NCI-H1092 treated with DMSO at 0.1 percent for 48 hours (cell line): Measurements from ENCODE around the gene BET1L.
"Not testable (repeated sequence)": the region's sequence is repeated elsewhere in the genome, so short reads cannot be mapped to it uniquely, and the experiment has no call there.

Experiments
- DNase-seq: peaks from one replicate; lab custom pipeline; 2025; lab: John Stamatoyannopoulos, UW

BET1L gene

DNA sequence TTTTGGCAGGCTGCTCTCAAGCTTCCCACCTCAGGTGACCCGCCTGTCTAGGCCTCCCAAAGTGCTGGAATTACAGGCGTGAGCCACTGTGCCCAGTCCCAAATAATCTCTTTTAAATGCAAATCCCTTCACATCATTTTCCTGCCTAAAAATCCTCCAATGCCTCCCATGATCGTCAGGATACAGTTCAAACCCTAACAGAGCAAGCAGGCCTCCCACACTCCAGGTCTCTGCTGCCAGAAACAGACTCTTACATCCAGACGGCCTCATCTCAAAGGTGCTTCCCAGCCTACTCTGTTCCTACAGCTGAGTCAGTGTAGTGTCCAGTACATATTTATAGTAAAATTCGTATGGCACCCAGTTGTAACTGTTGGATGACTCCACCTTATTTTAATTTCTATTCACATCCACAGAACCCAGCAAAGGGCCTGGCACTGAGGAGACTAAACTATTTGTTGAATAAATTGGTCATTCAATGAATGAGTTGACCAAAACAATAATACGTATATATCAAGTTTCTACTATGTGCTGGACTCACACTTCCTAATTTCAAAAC is 20.7 kb upstream of the BET1L start:
- DNase-seq: no peak

- DNase-seq: no peak
These were observed 18.7 kb upstream of the BET1L start for GRCh38 chr11:225734-226453.

GRCh38 chr11:224424-224823 is 17.2 kb upstream of the BET1L start:
- no peak for DNase-seq

DNA sequence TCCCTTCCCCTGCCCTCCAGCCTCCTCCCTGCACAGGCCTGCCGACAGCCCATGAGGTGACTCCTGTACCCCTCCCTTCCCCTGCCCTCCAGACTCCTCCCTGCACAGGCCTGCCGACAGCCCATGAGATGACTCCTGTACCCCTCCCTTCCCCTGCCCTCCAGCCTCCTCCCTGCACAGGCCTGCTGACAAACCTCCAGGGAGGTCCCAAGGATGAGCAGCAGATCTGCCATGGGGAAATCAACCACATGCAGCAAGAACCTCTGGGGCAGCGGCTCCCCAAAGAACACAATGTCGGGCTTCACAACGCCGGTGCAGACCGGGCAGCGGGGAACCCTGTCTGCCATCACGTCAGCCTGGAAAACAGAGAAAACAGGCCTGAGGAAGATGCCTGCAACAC is 16.7 kb upstream of the BET1L start:
- DNase-seq: no peak

GRCh38 chr11:223026-223789 is 16.0 kb upstream of the BET1L start:
- no peak for DNase-seq

GRCh38 chr11:221998-222789 is 15.0 kb upstream of the BET1L start:
- no peak for DNase-seq

GRCh38 chr11:221539-221938 is 14.3 kb upstream of the BET1L start:
- no peak for DNase-seq

GRCh38 chr11:220641-221215 is 13.5 kb upstream of the BET1L start:
- not testable (repeated sequence) for DNase-seq

- DNase-seq: no peak
These were observed 11.8 kb upstream of the BET1L start for GRCh38 chr11:218815-219593.

- no peak for DNase-seq
These were observed 10.5 kb upstream of the BET1L start for GRCh38 chr11:217704-218103.

DNA sequence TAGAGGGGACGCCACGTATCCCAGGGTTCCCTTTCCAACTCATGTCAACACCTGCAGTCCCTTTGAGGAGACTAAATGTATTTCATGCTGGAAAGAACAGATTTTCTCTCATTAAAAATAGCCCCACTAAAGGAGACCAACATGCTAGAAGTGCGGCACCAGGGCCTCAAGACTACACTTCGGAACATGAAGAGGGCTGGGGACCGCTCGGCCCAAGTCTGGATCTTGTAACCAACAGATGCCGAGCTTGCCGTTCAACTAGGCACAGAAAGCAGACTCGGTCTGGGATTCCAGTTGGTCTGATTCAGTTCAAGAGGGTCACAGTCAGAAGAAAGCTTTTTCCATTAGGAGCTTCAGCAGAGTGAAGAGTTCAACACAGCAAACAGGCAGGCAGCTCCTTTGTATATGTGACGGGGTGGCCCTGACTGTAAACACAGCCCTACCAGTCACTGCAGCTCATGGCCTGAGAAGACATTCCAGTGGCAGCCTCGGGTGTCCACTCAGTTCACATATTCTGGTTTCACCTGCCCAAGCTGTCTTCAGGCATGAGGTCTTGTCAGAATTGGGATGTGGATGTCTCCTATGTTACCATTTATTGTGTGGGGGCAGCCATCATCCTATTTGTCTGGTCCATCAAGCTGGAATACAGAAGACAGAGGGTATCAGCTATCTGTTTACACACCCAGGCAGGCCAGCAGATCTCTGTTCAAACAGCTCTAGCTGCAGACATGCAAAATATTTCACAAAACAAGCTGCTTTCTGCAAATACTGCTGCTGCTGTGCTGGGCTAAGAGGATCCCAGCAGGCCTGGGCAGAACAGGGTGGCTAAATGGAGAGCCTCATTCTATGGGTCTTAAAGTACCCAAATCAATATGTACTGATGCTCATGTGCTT is 9.1 kb upstream of the BET1L start:
- no peak for DNase-seq

DNA sequence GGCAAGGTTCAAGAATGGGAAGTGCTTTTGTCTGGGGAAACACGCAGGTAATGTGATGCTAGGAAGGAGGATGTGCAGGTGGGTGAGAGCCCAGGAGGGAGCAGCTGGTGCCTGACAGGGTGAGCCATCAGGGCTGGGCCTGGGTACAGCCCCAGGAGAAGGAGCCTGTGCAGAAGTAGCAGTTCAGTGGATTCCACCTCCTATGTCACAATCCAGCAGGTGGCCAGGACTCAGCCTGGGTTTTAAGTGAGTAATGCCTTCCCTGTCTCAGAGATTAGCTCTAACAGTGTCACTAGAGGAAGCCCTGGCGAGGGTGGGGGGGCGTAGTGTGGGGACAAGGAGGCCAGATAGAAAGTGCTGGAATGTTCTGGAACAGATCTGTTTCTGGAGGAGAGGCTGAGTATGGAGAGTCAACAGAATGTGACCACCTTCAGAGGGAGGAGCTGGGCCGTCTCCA is 8.4 kb upstream of the BET1L start:
- DNase-seq: no peak

- DNase-seq: no peak
These were observed 6.9 kb upstream of the BET1L start for GRCh38 chr11:214083-214482.

DNA sequence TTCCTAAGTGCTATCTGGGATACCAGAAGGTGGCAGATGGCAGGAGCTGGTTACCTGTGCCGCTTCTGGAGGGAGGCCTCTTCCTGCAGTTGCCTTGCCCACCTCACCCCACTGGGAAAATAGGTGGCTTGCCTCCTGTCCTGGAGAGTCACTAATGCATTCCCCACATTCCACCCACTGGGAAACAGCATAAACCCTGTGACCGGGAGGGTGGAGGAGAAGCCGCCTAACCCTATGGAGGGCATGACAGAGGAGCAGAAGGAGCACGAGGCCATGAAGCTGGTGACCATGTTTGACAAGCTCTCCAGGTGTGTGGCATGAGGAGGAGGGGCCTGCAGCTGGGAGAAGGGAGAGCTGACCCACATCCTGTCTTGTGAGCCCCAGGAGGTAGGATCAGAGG is 5.9 kb upstream of the BET1L start:
- no peak for DNase-seq

DNA sequence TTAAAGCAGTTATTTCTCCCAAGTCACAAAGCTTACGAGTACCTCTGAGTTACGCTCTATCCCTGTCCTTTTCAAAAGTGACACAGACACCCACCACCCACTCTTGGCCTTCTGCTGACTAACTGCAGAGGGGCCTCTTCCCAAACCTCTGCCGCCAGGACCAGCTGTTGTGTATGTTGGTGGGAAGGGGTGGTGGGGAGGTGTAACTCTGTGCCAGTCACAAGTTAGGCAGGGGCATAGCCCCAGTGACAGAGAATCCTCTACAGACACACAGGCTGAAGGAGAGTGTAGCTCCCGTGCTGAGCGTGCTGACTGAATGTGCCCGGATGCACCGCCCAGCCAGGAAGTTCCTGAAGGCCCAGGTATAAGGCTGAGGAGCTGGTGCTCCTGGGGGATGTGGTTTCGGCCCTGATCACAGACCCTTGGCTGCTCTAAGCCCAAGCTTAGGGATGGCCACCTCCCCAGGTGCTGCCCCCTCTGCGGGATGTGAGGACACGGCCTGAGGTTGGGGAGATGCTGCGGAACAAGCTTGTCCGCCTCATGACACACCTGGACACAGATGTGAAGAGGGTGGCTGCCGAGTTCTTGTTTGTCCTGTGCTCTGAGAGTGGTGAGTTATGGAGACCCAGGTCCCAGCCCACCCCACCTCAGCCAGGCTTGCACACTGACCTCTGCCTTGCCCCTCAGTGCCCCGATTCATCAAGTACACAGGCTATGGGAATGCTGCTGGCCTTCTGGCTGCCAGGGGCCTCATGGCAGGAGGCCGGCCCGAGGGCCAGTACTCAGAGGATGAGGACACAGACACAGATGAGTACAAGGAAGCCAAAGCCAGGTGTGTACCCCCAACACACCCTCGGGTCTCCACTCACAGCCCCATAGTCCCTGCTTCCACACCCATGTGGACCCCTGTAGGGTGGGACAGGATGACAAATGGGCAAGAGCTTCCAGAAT is 5.2 kb upstream of the BET1L start:
- no peak for DNase-seq

GRCh38 chr11:211741-212140 is 4.5 kb upstream of the BET1L start:
- DNase-seq: no peak

- DNase-seq: no peak
These were observed 4.1 kb upstream of the BET1L start for GRCh38 chr11:211295-211694.

DNA sequence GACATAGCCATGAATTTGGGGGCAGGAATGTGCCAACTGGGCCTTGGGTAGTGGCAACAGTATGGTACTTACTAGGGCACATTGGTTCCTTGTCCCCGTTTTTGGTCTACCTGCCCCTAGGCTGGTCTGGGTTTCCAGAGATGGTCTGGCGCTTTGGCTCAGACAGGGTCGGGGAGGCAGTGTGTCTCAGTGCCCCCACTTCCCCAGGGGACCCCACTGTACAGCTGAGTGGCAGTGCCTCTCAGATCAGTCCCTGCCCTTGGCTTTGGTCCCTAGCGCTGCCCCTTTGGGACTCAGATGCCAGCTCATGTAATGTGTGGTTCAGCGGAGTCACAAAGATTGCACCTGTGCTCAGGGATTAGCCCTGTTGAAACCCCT is 3.6 kb upstream of the BET1L start:
- DNase-seq: no peak

DNA sequence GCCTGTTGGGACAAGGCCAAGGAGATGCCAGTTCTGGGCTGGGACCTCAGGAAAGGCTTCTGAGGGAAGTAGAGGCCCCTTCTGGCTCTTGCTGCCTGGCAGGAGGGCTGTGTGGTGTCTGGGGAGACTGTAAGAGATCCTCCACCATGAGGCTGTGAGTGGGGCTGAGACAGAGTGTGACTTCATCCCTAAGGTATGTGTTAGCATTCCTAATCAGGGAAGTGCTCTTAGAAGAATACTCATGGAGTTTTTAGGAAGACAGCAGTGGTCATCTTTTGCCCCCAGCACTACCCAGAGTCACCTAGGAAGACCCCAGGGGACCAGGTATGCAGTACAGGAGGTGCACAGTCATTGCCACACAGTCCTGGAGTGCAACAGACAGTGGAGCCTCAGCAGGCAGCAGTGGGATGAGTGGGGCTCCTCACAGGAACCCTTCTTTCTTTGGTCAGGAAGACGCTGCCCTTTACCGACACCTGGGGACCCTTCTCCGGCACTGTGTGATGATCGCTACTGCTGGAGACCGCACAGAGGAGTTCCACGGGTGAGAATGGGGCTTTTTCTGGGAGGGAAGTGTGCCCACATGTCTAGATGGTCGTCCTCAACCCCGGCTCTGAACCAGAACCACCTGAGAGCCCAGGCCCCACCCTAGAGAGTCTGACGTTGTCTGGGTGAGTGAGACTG is 3.1 kb upstream of the BET1L start:
- DNase-seq: no peak
